Peyer's patch (tissue), 4 donors: Measurements from ENCODE around the gene SLC44A4.
"Not testable (repeated sequence)": the region's sequence is repeated elsewhere in the genome, so short reads cannot be mapped to it uniquely, and the experiment has no call there.

Experiments used
- POLR2A ChIP-seq, 2 donors: fragments of 450-650 bp; IDR thresholded peaks; one replicate each; pipeline ENCODE4 v1.5.1; 2017; ENCODE audit warnings: antibody characterized with exemption in 2 of 2, mild to moderate bottlenecking in 2 of 2, moderate library complexity in 2 of 2
- TF ChIP-seq, protein P1 (sequence below), 6 experiments: fragments of 450-650 bp in 4 of 6; fragments of 200-600 bp in 2 of 6; sonication (generic) in 1 of 6; IDR thresholded peaks; one replicate each; pipeline ENCODE4 v1.5.1; 2017 to 2019; ENCODE audit warnings: antibody characterized with exemption in 6 of 6, mild to moderate bottlenecking in 3 of 6, moderate library complexity in 1 of 6

GRCh38 chr6:31820399-31820798 lies 58.4 kb downstream of the SLC44A4 start:
- TF ChIP-seq, protein P1, sequence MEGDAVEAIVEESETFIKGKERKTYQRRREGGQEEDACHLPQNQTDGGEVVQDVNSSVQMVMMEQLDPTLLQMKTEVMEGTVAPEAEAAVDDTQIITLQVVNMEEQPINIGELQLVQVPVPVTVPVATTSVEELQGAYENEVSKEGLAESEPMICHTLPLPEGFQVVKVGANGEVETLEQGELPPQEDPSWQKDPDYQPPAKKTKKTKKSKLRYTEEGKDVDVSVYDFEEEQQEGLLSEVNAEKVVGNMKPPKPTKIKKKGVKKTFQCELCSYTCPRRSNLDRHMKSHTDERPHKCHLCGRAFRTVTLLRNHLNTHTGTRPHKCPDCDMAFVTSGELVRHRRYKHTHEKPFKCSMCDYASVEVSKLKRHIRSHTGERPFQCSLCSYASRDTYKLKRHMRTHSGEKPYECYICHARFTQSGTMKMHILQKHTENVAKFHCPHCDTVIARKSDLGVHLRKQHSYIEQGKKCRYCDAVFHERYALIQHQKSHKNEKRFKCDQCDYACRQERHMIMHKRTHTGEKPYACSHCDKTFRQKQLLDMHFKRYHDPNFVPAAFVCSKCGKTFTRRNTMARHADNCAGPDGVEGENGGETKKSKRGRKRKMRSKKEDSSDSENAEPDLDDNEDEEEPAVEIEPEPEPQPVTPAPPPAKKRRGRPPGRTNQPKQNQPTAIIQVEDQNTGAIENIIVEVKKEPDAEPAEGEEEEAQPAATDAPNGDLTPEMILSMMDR (IDR thresholded peaks at IDR 0.05), result not testable (repeated sequence)
- not testable (repeated sequence) for TF ChIP-seq POLR2A (IDR thresholded peaks at IDR 0.05)
